HG02852 (cell line): ENCODE results near the gene CPSF7.
"Not testable (repeated sequence)": the region's sequence is repeated elsewhere in the genome, so short reads cannot be mapped to it uniquely, and the experiment has no call there.

Experiments used
- ATAC-seq: cut with Tn5 transposase; IDR thresholded peaks from one replicate; pipeline ENCODE4 v1.9.1; 2021; ENCODE audit warnings: mild to moderate bottlenecking, moderate library complexity; ENCODE audit not compliant: unreplicated experiment

Gene CPSF7

DNA sequence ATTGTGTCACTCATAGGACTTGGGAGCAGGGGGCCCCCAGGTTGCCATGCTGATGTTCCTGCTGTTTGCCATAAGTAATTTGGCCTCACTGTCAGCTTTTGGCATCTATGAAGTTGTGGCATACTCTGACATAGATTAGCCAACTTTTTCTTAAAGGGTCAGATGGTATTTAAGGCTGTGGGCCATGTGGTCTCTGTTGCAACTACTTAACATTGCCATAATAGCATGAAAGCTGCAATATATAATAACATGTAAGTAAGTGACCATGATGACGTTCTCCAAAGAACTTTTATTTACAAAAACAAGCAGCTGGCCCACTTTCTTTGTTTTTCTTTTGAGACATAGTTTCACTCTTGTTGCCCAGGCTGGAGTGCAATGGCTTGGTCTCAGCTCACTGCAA is 39.6 kb downstream of the CPSF7 start:
- ATAC-seq, result no peak

DNA sequence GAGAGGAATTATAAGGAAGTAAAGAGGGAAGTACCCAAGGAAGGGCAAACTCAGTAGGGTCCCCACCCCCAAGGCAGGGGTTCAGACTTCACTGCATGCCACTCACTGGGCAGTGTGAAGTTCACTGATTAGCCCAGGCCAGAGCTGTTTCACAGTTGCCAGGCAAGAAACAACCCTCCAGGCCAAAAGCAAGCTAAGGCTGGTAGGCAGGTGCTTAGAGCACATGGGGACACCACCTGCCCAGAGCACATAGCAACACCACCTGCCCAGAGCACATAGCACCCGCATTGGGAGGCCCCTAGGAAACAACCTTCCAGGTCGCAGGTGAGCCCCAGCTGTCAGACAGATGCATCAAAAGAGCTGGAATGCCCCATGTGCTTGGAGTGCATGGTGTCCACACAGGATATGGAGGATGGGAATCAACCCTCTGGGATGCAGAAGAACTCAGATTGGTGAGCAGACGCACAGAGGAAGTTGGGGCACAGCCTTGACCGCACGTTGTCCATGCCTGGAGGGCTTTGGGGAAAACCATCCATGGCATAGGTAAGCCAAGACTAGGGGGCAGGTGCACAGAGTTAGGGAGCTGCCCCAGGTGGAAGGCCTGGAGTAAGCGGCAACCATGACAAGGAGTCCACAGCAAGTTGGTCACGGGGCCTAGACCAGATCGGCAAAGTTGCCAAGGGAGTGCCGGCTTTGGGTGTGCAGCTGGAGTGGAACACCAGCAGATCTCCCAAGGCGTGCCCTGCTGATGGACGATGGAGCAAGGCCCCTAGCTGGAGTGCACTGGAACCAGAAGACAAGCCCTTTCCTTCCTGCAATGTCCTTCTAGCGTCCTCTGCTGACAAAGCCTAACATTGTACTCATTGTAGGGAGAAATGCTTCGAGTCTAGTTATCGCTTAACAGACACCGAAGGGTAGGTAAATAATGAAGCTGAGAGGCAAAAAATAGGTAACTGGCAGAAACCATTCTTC is 45.2 kb downstream of the CPSF7 start:
- ATAC-seq, result no peak

DNA sequence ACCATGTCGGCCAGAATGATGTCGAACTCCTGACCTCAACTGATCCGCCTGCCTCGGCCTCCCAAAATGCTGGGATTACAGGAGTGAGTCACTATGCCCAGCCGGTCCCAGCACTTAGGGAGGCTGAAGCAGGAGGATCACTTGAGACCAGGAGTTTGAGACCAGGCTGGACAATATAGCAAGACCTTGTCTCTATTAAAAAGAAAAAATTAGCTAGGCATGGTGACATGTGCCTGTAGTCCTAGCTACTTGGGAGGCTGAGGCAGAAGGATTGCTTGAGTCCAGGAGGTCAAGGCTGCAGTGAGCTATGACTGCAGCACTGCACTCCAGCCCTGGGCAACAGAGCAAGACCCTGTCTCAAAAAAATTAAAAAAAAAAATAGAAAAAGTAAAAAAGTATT is 45.9 kb downstream of the CPSF7 start:
- not testable (repeated sequence) for ATAC-seq

DNA sequence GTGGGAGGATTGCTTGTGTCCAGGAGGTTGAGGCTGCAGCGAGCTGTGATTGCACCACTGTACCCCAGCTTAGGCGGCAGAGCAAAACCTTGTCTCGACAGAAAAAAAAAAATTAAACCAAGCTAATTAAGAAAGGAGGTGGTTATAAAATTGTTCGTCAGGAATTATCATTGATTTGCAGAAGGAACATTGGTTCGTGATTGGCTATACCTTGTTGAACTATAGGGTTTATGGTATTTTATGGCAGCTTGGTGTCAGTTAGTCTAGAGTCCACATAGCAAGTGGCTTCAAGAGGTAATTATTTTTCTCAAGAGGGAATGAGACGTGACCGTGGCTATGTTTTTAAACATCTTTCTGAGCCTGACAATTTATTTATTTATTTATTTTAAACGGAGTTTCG is 48.9 kb downstream of the CPSF7 start:
- no peak for ATAC-seq

DNA sequence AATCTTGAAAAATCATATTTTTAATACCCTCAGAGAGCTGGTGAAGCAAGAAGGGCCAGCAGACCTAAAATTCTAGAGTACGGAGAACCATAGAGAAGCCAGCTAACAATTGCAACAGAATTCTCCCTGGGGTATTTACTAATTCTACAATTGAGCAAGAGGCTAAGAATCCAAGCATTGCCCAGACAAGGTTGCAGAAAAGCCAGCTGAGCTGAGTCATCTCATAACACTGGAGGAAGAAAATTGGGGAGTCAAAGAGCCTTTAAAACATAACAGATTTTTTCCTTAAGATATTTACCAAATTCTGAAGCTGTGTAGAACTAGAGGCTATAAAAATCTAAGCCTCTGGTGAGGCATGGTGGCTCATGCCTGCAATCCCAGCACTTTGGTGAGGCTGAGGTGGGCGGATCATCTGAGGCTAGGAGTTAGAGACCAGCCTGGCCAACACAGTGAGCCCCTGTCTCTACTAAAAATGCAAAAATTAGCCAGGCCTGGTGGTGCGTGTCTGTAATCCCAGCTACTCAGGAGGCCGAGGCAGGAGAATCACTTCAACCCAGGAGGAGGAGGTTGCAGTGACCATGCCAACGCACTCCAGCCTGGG is 51.0 kb downstream of the CPSF7 start:
- ATAC-seq, result no peak

DNA sequence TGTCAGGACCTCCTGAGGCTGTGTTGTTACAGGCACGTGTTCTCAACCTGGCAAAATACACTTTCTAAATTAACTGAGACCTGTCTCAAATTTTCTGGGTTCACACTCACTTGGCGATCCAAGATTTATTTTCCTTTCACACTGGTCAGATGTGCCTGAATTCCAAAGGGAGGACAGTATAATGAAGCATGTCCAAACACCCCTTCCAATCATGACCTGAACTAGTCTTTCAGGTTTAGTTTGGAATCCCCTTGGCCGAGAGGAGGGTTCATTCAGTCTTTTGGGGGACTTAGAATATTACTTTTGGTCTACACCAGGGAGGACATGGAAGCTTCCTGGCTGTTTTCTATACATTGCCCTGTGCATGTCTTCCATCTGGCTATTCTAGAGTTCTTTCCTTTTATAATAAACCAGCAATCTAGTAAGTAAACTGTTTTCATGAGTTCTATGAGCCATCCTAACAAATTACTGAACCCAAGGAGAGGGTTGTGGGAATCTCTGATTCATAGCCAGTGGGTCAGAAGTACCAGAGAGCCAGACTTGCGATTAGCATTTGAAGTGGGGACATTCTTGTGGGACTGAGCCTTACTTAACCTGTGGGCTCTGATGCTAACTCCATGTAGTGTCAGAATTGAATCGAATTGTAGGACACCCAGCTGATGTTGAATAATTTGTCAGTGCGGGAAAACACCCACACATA is 52.2 kb downstream of the CPSF7 start:
- no peak for ATAC-seq

DNA sequence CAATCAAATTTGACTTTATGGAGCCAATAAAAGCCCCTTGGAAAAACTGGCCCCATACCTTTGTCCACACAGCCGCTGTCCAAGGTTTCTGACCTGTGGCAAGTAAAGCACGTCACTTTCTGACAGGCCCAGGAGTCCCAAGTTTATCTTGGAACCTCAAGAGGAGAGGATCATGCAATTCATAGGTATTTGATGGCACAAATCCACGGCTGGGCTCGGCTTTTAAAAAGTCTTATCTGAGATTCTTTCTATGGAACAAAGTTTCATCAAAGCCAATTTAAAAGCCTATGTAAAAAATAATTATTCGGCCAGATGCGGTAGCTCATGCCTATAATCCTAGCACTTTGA is 54.0 kb downstream of the CPSF7 start:
- no peak for ATAC-seq

DNA sequence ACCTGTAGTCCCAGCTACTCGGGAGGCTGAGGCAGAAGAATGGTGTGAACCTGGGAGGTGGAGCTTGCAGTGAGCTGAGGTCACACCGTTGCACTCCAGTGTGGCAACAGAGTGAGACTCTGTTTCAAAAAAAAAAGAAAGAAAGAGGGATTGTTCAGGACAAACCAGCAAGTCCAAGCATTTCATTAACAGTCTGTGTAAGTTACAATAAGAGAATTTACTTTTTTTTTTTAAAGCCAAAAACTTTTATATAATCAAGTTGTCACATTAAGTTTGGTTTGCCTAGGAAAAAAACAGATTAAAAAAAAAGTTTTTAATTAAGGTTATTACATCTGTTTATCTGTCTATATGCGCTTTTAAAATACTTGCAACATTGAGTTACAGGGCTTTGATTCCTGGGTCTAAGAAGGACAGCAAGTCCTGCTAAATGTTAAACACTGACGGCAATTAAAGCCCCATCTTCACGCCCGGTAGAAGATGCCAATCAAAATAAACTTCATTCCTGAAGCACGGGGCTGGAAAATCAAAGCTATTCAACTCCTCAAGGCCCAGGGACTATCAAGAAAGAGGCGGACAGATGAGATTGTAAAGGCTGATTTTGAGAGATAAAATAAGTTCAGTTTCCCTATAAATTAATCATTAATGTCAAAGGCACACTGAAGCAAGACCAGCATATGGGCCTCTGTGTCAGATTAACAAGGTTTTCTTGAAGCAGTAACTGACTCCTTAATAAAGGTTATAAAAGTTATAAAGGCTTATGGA is 56.9 kb downstream of the CPSF7 start:
- ATAC-seq, result no peak

DNA sequence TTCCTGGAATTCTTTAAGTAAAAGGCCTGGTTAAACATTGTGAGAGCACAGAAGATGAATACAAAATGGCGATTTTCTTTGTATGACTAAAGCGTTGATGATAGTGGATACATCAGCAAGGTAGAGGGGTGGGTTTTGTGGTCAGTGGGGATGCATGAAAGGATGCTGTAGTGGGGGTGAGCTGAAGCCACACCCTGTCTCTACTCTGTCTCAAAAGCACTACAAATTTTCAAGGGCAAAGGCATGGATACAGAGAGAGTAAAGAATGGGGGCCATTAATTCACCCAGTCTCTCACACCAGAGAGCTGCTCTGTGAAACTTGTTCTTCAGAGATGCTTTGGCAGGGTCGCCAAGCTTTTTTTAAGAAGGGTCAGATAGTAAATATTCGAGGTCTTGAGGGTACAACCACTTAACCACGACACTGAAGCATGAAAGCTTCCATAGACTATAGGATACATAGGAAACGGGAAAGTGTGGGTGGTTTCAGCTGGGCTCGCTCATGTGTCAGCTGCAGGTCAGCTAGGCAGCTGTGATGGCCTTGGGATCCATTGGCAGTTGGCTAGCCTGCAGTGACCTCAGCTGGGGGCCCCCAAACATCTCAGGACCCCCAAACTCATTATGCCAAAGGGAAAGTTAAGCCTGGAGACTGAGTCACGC is 59.3 kb downstream of the CPSF7 start:
- no peak for ATAC-seq

DNA sequence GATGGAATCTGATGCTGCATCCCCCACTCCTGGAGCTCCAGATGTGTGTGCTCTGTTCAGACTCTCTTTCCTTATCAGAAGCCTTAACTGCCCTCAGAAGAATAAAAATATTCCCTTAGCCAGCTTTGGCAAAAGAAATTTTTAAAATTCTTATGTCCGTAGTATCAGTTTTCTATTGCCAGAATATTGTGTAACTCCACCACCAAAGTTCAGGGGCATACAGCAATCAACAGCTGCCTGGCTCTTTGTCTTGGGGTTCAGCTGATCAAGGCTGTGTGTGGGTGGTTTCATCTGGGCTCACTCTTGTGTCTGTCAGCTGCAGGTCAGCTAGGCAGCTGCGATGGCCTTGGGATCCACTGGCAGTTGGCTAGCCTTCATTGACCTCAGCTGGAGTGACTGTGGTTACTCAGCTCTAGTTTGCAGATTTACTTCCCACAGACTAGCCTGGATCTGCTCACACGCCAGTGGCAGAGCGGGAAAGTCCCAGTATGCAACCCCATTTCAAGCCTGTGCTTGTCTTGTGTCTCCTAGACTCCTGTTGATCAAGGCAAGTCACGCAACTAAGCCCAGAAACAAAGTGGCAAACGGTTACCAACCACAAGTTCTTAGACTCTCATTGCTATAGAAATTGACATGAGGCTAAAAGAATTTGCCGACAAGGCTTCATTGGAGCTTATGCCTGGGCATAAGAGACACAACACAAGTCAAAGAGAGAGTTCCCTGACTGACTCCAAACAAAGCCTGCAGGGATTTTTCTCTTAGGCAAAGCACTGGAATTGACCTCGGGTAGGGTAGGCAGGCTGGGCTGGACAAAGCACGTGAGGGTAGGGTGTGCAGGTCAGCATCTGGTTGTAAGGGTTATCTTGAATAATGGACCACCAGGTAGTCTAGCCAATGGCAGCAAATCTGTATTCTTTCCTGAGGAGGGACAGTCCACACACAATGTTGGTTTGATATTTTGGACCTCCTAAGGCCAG is 60.1 kb downstream of the CPSF7 start:
- peak; percentile 52 for ATAC-seq

DNA sequence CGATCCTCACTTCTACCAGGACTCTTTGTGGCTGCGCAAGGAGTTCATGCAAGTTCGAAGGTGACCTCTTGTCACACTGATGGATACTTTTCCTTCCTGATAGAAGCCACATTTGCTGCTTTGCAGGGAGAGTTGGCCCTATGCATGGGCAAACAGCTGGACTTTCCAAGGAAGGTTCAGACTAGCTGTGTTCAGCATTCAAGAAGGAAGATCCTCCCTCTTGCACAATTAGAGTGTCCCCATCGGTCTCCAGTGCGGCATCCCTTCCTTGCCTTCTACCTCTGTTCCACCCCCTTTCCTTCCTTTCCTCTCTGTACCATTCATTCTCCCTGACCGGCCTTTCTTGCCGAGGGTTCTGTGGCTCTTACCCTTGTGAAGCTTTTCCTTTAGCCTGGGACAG is 61.1 kb downstream of the CPSF7 start:
- no peak for ATAC-seq

DNA sequence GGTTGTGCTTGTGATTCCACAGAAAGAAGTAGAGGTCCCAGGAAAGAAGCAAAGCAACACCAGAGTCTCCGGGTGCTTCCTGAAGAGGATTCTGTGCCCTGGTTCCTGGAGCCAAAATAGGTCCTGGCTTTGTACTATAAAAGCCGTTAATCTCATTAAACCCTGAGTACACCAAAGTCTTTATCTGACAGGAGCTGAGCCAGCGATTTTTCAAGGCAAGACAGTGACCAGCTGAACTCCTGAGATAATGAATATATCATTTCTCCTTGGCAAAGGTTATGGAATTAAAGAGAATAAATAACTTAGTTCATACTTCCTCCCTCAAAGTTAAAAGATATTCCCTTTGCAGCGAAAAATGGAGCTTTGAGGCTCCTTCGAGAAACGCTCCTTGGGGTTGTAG is 62.4 kb downstream of the CPSF7 start:
- no peak for ATAC-seq

DNA sequence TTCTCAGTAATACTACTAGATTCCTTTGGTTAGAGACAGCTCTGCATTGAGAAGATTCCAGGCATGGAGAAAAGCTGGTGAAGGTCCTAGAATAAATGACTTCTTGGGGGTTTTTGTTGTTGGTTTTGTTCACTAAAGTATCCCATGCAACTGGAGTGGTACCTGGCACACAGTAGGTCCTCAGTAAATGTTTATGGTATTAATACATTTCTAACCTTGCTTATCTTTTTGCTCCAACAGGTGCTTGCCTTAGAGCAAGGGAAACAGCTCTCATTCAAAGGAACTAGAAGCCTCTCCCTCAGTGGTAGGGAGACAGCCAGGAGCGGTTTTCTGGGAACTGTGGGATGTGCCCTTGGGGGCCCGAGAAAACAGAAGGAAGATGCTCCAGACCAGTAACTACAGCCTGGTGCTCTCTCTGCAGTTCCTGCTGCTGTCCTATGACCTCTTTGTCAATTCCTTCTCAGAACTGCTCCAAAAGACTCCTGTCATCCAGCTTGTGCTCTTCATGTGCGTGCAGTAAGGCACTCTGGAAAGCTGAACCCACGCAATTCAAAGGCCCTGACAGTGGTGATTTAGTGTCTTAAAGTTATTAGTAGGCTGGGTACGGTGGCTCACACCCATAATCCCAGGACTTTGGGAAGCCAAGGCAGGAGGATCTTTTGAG is 65.6 kb downstream of the CPSF7 start:
- no peak for ATAC-seq

DNA sequence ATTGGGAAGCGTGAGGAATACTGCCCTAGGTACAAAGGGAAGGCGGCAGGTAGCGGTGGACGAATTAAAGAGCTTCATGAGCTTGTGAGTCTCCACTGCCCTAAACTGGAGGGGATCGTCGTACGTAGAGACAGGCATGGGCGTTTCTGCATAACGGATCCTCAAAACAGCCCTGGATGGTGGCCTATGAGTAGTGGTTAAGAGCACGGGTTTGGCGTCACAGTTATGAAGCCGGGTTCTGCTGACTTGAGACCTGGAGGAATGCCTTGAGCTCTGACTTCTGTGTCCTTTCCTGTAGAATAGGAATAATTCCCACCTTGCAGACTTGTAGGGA is 67.3 kb downstream of the CPSF7 start:
- no peak for ATAC-seq

DNA sequence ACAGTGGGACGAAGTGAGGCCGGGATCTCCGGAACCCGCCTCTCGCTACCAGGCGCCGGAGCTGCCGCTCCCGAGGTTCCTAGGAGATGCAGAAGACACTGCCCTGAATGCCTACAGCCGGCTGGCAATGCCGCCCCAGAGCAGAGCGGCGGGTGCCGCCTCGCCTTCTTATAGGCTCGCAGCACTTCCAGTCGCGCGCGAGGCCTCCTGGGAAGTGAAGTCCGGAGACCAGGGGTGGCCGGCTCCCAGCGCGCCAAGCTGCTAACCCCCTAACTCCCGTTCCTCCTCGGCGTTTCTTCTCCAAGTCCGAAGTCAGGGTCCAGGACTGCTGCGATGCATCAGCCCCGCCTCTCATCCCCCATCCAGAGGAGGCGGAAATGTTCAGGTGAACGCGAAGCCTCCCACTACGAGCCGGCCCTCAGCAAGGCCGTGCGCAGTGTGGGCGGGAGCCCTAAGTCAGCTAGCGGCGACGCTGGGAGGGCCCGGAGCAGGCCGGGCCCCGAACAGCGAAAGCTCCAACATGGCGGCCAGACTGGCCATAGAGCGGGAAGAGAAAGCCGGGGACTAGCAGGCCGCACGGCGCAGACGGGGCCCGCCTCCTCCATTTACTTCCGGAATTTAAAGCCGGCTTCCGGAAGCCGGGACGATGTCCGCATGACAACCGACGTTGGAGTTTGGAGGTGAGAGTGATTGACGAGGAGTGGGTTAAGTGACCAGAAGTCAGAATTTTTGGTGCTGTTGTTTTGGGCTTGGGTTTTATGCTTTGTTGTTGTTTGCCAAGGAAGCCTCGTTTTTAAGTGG is 67.8 kb downstream of the CPSF7 start, which contains the start of the genes CYB561A3 and TMEM138:
TSS of gene CYB561A3 (minus strand) at position 142 of the 801 bp plus-strand sequence. CDS start 5,169 bp downstream, outside the sequence.
TSS of gene TMEM138 (plus strand) at position 634 of the 801 bp plus-strand sequence. CDS start 2,017 bp downstream, outside the sequence.
- ATAC-seq, result peak; percentile 84

DNA sequence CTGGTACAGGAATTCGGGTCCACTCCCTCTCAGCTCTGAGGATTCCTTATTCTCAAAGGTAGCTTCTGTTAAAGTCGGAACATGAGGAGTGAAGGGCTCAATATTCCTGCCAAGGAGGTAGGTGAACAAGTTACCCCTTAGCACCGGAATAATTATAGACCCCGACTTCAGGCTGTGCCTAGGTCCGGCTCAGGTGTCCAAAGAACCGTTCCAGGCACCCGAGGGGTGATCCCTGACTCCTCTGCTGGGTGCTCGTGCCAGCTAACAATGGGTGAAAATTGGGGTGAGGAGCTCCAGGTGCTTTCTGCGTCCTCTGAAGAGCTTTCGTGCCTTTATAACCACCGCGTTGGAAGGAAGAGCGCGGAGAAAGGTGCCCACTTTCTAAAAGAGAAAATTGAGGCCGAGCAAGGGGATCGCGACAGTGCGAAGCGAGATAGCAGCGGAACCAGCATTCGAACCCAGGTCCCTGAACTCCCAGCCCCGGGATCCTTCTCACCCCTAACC is 68.5 kb downstream of the CPSF7 start:
- ATAC-seq, result no peak

DNA sequence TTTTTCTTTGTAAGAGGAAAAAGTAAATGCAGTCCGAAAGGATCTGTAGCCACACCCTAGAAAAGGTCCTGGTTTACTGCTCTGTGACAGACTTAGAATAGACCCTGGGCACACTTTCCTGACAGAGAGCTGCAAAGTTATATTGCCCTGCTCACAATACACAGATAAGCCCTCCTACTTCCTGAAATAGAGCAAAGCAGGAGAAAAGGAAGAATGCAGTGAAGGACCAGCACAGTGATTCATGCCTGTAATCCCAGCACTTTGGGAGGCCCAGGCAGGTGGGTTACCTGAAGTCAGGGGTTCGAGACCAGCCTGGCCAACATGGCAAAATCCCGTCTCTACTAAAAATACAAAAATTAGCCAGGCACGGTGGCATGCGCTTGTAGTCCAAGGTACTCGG is 70.3 kb downstream of the CPSF7 start:
- no peak for ATAC-seq

DNA sequence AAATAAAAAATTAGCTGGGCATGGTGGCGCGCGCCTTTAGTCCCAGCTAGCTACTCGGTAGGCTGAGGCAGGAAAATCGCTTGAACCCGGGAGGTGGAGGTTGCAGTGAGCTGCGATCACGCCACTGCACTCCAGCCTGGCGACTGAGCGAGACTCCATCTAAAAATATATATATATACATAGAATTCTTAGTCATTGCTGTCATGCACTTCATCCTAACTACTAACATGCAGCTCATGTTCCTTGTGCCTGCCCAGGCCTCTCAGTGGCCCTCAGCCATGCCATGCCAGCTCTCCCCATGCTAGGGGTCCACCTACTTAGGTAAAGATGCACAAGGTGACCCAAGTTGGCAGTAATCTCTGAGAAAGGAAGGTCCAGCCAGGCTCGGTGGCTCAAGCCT is 71.2 kb downstream of the CPSF7 start:
- ATAC-seq, result no peak
